HG02798 (cell line): ENCODE data around the gene GNB1L.

Source experiments
- ATAC-seq: cut with Tn5 transposase; IDR thresholded peaks from one replicate; pipeline ENCODE4 v1.9.1; 2021; ENCODE audit warnings: mild to moderate bottlenecking; ENCODE audit not compliant: unreplicated experiment, poor library complexity

The GNB1L gene

GRCh38 chr22:19877626-19878339 is 23.1 kb upstream of the GNB1L start:
- ATAC-seq, result no peak

GRCh38 chr22:19876941-19877625 is 22.4 kb upstream of the GNB1L start:
- no peak for ATAC-seq

GRCh38 chr22:19876314-19876940 is 21.8 kb upstream of the GNB1L start:
- ATAC-seq, result no peak

GRCh38 chr22:19875531-19876313 is 21.0 kb upstream of the GNB1L start:
- no peak for ATAC-seq

- no peak for ATAC-seq
These were observed 20.4 kb upstream of the GNB1L start for GRCh38 chr22:19875061-19875530.

- ATAC-seq, result no peak
These were observed 19.8 kb upstream of the GNB1L start for GRCh38 chr22:19874307-19875060.

- no peak for ATAC-seq
These were observed 19.3 kb upstream of the GNB1L start for GRCh38 chr22:19873960-19874306.

GRCh38 chr22:19873138-19873959 is 18.7 kb upstream of the GNB1L start:
- ATAC-seq, result no peak

- ATAC-seq, result no peak
These were observed 18.1 kb upstream of the GNB1L start for GRCh38 chr22:19872779-19873137.

- ATAC-seq, result no peak
These were observed 17.4 kb upstream of the GNB1L start for GRCh38 chr22:19871845-19872778.

- no peak for ATAC-seq
These were observed 16.6 kb upstream of the GNB1L start for GRCh38 chr22:19871023-19871844.

GRCh38 chr22:19870153-19871022 is 15.7 kb upstream of the GNB1L start:
- no peak for ATAC-seq

GRCh38 chr22:19869497-19870152 is 15.0 kb upstream of the GNB1L start:
- no peak for ATAC-seq

GRCh38 chr22:19868773-19869471 is 14.2 kb upstream of the GNB1L start:
- ATAC-seq, result no peak

GRCh38 chr22:19868333-19868732 is 13.7 kb upstream of the GNB1L start:
- ATAC-seq, result no peak
